LNCaP clone FGC (cell line): Measurements from ENCODE around the gene PLCD3.

ENCODE experiments used
- DNase-seq: peaks from one replicate; pipeline ENCODE4 v3.0.0-alpha.2; 2011; ENCODE audit warnings: low read depth
- H3K4me3 ChIP-seq: 2 replicates; pipeline ENCODE4 v1.5.1; 2011; ENCODE audit warnings: mild to moderate bottlenecking, low read depth, low read length, control low read depth
- CTCF ChIP-seq: IDR thresholded peaks from 2 replicates; pipeline ENCODE4 v1.5.1; 2012; ENCODE audit warnings: mild to moderate bottlenecking; ENCODE audit not compliant: control insufficient read depth, insufficient read depth; ENCODE audit errors: extremely low read depth

PLCD3 gene

GRCh38 chr17:45092911-45093430 is 39.3 kb downstream of the PLCD3 start:
- no peak for DNase-seq
- TF ChIP-seq CTCF: no peak
- H3K4me3 ChIP-seq: no peak overlapping the region

DNA sequence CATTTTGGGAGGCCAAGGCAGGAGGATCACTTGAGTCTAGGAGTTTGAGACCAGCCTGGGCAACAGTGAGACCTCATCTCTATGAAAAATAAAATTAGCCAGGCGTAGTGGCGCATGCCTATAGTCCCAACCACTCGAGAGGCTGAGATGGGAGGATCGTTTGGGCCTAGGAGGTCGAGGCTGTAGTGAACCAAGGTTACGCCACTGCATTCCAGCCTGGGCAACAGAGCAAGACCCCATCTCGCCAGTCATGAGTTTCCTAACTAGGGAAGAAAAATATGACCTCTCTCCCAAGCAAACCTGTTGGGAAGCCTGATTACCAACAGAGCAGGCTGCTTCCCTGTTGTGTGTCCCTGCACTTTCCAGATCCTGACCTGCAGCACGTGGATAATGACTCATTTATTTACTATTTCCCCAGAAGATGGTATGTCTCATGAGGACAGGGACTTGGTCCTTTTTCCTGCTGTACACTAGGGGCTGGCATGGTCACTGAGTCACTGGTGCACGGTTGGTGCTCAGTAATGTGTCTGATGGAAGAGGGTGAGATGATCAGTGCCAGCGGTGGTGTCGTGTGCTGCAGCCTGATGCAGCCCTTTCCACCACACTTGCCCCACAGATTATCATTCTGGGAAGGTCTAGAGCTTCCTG is 40.4 kb downstream of the PLCD3 start:
- DNase-seq: no peak
- no peak overlapping the region for H3K4me3 ChIP-seq
- no peak for TF ChIP-seq CTCF

GRCh38 chr17:45090711-45091110 is 41.6 kb downstream of the PLCD3 start:
- no peak overlapping the region for H3K4me3 ChIP-seq
- no peak for TF ChIP-seq CTCF
- DNase-seq: no peak

- TF ChIP-seq CTCF: no peak
- no peak overlapping the region for H3K4me3 ChIP-seq
- DNase-seq: no peak
Observed at GRCh38 chr17:45088741-45089140, 43.6 kb downstream of the PLCD3 start.

DNA sequence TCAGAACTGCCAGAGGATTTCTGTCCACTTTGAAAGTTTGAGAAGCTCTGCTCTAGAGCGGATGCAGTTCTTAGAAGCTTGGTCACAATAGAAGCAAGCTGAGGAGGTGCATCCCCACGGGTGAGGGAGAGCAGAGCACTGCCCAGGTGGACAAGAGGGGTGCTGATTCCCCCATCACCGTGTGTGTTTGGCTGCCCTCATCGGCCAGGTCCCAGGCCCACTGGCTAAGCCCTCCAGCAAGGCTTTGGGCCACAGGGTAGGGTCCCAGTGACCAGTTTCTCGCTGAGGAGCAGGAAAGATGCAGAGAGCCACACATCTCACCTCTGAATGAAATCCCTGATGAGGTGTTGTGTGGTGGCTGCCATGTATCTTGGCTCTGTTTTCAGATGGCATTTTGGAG is 44.3 kb downstream of the PLCD3 start:
- no peak for TF ChIP-seq CTCF
- no peak for DNase-seq
- no peak overlapping the region for H3K4me3 ChIP-seq

DNA sequence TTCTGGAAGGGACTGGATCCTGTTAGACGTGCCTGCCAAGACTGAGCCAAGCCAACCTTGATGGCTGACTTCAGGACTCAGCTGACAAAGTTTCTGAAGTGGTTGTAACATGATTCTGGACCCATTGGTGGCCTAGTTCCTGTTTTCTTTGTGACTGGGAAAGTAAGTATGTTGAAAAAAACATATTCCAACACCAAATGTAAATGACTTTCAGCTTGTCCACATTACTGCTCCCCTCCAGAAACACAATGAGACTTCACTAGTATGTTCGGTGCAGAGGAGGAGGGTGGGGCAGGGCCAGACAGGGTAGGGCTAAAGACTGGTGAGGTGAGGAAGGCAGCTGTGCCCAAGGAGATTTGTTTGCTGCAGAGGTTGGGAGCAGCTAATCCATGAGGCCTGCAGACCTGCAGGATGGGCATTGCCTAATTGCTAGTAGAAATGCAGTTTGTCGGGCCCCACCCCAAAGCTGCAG is 44.8 kb downstream of the PLCD3 start:
- no peak overlapping the region for H3K4me3 ChIP-seq
- TF ChIP-seq CTCF: no peak
- no peak for DNase-seq
